Fibroblast of villous mesenchyme (primary cell): ENCODE measurements around the gene DCTPP1. TPM values are rescaled to one million over a fixed set of nuclear protein-coding genes. Genes with fewer than 3 reads are reported as not detected.
A peak's percentile ranks its signal among the peaks of the same experiment; 100 is the strongest.

Source experiments
- DNase-seq: peaks from one replicate; pipeline ENCODE4 v3.0.0-alpha.2; 2010; ENCODE audit warnings: low read depth
- H3K4me3 ChIP-seq: 2 replicates; pipeline ENCODE4 v1.5.1; 2011; ENCODE audit warnings: low read depth, mild to moderate bottlenecking, low read length
- CTCF ChIP-seq: IDR thresholded peaks from 2 replicates; pipeline ENCODE4 v1.5.1; 2012; ENCODE audit warnings: low read depth, mild to moderate bottlenecking, low read length; ENCODE audit not compliant: insufficient read depth
- total RNA-seq: library from RNA; depleted of rRNA; stranded (reverse); fragments of >200 nt; gene quantifications from 2 replicates; pipeline ENCODE4 v1.2.3, GENCODE V29; 2012

Gene DCTPP1
- total RNA-seq, 1 donor: 18.6 TPM

- no peak overlapping the region for H3K4me3 ChIP-seq
- no peak for DNase-seq
- no peak for TF ChIP-seq CTCF
These were observed 16.6 kb downstream of the DCTPP1 start for GRCh38 chr16:30413112-30413806.

- DNase-seq: peak; percentile 87
- peak; percentile 95 for TF ChIP-seq CTCF
- no peak overlapping the region for H3K4me3 ChIP-seq
These were observed 20.4 kb downstream of the DCTPP1 start for GRCh38 chr16:30409125-30410060.

GRCh38 chr16:30407804-30408534 is 21.9 kb downstream of the DCTPP1 start:
- DNase-seq: no peak
- no peak for TF ChIP-seq CTCF
- H3K4me3 ChIP-seq: peak overlapping the region; percentile 78

GRCh38 chr16:30407102-30407803 is 22.6 kb downstream of the DCTPP1 start, which contains the start of gene ZNF771:
Gene ZNF771 (plus strand): TSS chr16:30407606. CDS start chr16:30408054, 448 bp downstream.
- no peak for TF ChIP-seq CTCF
- DNase-seq: peak; percentile 84
- H3K4me3 ChIP-seq: peak within 1 kb of the TSS; percentile 78

GRCh38 chr16:30406795-30407101 is 23.1 kb downstream of the DCTPP1 start:
- peak overlapping the region; percentile 78 for H3K4me3 ChIP-seq
- no peak for TF ChIP-seq CTCF
- DNase-seq: no peak

GRCh38 chr16:30401768-30402425 is 27.9 kb downstream of the DCTPP1 start:
- TF ChIP-seq CTCF: no peak
- no peak overlapping the region for H3K4me3 ChIP-seq
- DNase-seq: no peak
